Activated gamma-delta T cell treated with anti-CD3 and anti-CD28 coated beads, Interleukin-2, amount 50 U/mL, for 16 hours (primary cell): ENCODE measurements around the gene SMIM41.

Experiments
- DNase-seq: peaks from one replicate; pipeline ENCODE4 v3.0.0-alpha.2; 2020; ENCODE audit warnings: low read depth

The SMIM41 gene

DNA sequence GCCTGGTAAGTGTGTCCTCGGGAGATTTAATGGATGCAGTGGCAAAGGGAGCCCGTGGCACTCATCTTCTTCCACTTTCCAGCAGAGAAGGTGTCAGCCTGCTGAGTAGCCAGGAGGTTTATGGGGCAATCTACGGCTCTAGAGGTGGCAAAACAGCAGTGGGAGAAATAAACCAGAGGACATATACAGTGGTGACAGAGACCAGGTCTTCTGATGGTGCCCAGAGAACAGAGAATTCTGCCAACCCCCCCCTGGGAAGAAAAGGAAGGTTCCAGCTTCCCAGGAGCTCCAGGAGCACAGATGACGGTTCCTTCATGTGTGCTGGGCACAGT, 43.0 kb downstream of the SMIM41 start:
- no peak for DNase-seq

DNA sequence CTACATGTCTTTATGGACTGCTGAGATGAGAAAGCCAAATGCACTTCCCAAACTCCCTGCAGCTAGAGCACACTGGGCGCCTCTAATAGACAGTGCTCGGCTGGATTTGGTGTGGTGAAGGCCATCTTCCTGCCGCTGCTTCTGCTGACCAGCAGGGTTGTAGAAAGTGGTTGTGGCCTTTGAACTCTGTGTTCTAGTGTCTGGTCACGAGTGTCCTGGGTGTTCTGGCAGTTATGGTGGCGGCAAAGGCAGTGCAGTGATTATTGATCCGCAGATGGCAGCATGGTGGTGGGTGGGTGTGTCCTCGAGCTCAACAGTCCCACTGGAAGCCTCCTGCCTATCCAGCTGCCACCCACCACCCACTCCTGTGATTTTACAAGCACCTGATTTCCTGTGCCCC, 43.4 kb downstream of the SMIM41 start:
- DNase-seq = no peak

DNA sequence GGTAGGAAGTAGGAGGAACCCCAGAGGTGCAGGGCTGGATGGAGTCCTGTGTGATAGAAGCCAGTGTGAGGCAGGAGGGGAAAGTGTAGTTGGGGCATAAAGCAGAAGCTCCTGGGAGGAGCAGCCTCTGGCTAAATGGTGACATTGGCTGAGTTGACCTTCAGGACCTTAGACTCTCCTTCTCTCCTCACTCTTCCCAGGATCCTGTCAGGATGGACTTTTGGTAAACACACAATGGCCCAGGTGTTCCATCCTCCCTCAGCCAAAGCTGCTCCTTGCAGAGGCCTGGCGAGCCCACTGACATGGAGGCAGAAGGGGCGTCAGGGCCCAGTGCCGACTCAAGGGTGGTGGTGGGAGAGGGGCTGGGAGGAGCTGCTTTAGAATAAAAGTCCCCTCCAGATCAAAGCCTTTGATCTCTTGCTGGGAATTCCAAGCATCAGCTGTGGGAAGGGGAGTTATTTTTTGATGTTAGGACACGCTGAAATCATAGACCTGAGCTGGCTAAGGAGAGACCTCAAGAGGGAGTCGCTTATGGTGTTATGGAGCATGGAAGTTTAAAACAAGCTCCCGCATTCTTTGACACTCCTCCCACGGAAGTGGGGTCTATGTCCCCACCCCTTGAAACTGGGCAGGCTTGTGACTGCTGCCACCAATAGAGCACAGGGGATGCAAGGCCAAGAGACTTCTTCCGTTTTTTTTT, 44.1 kb downstream of the SMIM41 start:
- no peak for DNase-seq

DNA sequence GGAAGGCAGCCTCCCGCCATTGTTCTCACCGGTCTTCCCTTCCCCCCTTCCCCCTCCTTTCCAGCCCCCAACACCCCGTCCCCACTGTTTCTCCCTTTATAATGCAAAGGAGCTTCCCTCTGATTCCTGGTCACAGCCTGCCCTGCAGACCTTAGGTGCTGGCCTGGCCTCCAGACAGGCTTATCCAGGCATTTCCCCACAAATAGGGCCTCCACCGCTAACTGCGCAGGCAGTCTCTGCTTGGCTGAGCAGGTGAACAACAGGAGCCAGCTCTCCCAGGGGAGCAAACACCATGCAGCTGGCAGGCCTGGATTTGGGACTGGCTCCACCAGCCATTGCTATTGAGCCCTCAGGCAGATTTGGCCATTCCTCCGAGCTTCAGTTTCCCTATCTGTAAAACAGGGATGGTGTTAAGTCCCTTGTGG, 46.0 kb downstream of the SMIM41 start:
- DNase-seq = no peak

DNA sequence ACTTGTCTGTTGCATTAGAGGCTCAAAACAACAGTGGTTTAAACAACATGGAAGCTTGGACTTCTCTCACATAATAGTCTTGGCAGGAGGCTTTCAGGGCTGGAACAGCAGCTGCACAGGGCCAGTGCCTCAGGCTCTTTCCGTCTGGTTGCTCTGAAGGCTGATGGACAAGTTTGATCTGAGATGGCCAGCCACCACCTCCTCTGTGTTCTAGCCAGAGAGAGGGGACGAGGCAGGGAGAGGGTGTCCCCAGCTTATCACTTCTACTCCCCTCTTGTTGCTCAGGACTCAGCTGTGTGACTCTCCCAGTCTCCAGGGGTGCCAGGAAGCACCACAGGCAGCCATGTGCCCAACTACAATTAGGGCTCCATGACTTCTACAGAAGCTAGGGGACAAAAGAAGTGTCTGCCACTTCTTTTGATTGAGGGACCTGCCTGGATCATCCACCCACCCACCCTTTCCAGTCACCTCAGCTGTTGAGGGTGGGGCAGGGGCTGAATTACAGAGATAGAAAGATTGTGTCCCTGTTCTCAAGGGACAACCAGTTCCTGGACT, 46.6 kb downstream of the SMIM41 start:
- DNase-seq = no peak

DNA sequence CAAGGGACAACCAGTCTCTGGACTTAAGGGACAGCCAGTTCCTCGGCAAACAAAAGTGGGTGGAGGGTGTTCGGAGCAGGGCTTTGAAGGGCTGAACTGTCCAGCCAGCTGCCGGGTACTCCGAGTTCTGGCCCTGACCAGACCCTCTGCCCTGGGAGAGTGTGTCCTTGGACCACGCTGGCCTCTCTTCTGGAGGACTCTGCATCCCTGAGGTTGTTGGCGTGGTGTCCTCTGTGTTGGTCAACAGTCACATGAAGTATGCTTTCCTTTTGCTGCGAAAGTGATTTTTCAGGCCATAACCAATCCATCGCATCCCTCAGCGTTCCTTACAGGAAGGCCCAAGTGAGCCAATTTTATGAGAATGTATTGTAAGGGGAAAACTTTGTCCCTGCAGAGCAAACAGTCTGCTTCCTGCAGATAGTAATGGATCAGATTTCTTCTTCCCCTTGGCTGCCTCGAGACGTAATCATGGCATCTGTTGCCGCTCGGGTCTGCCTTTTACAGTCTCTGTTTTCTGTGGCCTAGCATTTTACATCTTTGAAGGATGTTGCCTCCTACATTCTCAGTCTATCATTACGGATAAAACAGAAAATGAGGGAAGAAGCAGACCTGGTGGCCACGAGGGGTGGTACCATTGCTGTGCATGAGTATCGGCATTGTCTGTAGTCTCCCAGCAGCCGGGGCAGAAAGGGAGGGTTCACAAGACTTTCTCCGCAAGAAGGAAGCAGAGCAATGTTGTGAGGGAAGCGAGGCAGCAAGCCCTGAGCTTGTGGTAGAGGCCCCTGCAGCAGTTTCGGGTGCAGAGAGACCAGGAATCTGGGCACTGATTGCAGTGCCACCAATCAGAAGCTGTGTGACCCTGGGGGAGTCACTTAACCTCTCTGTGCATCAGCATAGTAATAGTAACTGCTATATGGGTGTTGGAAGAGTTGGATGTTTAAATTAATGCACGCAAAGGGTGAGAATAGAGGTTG, 47.4 kb downstream of the SMIM41 start:
- DNase-seq = no peak

DNA sequence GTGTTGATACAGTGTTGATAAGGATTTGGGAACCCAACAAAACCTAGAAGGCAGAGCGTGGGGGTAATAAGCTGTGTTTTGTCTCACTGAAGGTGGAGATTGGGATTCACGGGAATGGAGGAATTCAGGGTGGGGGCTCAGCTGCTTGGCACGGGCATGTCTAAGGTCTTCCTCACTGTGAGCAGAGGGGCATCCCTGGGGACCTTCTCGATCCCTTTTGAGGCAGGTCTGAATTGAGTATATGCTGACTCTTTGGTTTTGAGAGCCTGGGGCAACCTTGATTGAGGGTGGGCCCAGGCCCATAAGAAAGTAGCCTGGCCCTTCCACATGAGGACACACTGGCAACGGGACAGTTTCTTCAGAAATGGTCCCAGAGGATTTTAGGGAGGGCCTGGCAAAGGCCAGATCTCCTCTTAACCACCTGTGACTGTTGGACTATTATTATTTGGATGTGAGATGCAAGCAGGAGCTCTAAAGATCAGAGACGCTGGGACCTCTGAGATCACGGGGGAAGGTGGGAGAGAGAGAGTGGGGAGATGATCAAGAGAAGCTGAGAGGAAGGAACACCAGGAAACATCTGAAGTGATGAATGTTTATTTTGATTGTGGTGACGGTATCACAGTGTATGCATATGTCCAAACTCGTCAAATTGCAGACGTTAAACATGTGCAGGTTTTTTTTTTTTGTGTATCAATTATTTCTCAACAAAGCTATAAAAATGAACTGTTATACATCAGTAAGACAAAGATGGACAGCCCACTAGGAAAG, 48.4 kb downstream of the SMIM41 start:
- no peak for DNase-seq

DNA sequence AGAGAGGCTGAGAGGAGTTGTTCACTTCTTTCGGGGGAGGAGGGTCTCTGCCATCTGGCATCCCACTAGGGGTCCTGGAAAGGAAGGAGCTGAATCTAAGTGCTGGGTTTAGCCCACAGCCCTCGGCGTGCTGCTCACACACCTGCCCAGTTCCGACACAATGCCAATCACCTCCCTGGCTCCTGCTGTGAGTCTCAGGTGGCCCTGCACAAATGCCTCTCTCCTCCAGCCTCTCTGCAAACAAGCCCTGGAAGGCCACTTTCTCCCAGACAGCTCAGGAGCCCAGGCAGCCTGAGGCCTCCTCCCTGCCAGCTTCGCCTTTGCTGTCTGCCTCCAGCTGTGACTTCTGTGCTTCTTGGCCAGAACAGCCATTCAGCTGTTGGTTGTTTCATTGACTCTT, 51.2 kb downstream of the SMIM41 start:
- no peak for DNase-seq

DNA sequence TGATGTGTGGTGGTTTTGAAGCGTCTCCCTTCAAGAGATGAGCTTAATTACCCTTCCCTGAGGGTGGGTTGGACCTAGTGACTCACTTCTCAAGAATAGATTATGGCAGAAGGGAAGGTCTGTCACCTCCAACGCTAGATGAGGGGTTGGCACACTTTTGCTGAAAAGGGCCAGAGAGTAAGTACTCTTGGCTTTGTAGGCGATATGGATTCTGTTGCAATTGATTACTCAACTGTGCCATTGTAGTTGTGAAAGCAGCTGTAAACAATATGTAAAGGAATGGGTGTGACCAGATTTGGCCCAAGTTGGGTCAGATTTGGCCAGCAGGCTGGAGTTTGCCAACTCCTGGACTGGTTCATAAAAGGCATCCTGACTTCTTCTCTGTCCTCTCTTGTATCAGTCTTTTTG, 53.3 kb downstream of the SMIM41 start:
- no peak for DNase-seq

DNA sequence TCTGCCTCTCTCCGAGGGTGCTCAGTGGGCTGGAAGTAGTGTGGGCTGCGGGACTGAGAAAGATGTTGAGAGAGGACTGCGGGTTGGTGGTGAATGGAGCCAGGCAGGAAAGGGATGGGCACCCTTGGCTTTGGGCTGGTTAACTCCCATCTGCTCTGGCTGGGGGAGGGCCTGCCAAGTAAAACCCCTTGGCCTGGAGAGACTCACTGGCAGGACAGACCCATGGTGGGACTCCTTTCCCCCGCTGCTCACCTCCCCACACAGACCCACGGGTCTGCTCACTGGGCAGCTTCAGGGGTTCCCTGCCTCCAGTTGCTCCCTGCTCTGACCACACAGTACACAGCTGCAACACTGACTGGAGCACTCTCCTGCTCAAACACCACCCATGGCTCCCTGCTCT, 58.2 kb downstream of the SMIM41 start:
- DNase-seq = no peak

DNA sequence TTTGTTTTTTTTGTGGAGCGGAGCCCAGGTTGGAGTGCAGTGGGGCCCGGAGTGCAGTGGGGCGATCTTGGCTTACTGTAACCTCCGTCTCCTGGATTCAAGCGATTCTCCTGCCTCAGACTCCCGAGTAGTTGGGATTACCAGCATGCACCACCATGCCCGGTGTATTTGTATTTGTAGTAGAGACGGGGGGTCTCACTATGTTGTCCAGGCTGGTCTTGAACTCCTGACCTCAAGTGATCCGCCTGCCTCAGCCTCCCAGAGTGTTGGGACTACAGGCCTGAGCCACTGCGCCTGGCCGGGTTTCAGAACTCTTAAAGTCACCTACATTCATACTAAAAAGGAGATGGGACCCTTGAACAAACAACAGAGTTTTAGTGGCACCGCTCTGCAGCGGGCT, 59.6 kb downstream of the SMIM41 start:
- no peak for DNase-seq

DNA sequence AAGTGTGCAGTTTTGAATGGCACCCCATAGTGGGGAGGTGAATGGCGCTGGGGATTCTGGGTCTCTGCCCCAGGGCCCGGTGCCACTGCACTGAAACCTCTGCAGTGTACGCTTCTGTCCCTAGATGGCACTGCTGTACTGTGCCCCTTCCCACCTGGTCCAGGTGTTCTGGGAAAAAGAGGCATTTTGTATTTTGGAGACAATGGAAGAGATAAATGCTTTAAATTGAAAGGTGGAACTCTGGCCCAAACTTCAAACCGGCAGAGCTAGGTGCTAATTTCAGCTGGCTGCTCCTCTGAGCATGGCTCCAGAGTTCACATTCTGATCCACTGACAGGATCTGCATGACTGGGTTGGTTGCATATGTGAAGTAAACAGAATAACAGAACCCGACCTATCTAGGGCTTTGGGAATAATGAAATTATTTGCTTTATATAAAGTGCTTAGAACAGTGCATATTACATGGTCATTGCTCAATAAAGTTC, 60.1 kb downstream of the SMIM41 start:
- no peak for DNase-seq

DNA sequence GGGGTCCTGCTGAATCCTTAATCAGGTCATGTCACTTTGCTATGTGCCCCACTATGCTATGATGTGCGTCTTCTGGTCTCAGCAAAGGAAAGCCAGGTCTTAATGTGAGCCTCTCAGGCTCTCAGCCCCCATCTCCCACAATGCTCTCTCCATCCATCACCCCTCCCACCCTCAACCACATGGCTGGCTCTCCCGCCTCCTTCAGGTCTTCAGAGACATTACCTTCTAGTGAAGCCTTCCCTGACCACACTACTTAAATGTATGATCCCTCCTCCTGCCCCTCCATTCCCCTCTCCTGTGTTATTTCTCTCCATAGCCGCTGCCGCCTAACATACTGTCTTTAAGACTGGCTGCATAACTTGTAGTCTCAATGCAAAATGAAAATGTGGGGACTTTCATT, 61.8 kb downstream of the SMIM41 start:
- no peak for DNase-seq

DNA sequence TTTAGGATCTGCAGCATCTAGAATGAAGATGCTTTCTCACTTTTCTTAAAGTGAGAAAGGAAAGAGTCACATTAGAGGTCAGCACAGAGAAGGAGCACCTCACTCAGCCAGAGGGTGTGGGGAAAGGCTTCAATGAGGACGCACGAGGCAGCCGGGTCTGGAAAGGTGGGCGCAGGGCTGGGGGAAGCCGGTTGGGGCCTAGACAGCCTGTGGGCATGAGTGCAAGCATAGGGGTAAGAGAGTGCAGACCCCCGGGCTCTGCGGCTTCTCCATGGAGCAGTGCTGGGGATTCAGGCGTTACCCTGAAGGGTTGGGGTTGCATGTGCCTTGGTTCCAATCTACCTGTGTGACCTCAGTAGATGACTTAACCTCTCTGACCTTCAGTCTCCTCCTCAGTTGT, 62.4 kb downstream of the SMIM41 start:
- DNase-seq = no peak

DNA sequence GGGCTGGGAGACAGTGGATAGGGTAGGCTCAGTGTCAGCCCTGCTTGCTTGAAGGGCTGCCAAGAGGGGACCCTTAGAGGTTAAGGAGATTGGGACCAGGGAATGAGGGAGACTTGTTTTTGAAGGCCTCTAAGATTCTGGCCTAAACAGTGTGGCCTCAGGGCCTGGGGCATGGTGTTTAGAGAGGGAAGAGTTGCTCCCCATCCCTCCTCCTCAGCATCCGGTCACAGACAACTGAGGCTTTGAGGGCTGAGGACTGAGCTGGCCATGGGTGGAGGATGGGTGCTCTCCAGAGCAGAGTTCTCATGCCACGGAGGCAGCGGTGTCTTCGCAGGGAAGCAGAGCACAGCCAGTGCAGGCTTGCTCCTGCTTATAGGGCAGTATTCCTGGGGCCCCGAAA, 62.9 kb downstream of the SMIM41 start:
- DNase-seq = no peak

DNA sequence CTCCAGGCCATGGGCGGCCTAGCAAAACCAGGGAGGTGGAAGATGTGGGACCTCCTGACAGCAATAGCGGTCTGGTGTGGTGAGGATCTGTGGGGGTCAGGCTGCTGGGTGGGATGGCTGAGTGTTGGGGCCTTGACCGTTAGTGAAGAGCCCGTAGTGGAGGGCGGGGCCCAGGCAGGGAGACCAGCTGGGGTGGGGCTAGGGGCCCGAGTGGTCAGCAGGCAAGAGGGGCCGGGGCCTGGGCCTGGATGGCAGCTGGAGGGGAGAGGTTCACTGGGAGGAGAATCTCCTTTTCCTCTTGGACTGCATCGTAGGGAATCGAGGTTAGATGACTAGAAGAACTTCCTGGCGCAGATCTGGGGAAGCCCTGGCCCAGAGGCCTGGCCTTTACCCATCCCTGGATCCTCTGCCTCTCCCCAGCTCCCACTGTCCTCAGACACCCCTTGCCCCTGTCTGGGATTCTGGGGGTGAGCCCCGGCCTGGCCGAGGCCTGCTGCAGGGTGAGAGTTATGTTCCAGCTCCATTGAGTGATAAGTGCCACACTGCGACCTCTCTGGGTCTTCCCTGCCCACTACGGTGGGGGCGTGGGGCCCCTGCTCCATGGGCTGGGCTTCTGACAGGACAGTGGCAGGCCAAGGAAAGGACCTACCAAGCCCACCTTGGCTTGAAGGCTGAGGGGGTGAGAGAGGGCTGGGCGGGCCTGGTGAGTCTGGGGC, 65.2 kb downstream of the SMIM41 start:
- DNase-seq = no peak

DNA sequence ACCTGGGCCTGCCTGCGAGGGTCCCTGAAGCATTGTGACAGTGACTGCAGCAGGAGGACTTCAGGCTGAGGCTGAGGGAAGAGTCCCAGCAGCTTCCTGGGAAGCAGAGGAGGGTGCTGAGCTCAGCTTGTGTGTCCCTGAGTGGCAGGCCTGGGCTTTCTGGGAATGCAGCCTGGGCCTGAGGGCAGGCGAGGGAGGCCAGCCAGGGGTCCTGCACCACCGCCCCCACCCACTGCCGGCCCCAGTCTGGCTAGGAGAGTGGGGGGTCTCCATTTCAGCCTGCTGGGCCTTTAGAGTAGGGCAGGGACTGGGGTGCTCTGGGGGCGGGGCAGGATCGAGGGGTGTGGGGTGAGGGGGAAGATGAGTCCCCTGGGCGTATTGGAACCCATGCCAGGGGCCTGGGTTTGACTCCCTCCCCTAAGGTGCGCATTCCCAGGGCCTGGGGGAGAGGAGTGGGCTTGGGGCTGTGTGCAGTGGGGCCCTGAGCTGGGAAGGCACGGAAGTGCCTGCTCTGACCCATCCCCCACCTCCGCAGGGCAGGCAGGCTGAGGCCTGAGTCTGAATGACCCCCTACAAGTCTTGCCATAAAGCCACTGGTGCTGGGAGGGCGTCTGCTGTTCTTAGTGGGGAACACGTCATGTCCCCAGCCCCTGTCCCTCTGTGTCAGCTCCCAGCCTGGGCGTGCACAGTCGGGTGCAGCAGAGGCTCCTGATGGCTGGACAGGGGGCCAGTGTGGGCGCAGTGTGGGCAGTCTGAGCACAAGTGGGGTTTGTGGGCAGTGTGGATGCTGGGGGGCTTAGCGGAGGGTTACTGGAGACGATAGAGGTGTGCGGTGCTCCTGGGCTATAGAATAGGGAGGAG, 66.0 kb downstream of the SMIM41 start:
- no peak for DNase-seq

DNA sequence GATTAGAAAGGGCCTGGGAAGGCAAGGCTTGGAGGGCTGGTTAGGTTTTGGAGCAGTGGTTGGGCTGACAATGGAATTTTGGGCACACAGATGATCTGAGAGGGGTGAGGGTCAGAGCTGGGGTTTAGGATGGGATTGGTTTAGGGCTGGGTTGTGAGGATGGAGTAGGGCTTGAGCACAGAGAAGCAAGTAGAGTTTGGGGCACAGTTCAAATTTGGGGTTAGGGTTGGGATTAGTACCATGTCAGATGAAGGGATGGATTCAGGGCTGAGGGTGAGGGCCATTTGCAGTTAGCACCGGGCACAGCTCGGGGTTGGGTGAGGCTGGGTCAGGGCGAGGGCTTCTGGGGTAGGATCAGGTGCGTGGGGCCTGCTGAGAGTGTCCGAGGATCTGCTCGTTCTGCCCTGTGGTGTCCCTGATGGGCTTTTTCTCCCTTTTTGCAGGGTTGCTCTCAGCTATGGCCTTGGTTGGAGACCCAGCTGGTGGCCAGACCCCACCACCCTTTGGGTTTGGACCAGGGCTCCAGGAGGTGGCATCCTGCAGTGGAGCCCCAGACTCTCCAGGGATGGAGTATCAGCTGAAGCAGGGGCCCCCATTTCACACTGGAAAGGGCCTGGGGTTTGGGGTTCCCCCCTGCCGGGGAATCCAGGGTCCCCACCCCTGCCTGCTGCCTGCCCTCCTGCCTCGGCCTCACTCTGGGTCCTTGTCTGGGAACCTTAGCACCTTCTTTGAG, 66.8 kb downstream of the SMIM41 start:
- no peak for DNase-seq

DNA sequence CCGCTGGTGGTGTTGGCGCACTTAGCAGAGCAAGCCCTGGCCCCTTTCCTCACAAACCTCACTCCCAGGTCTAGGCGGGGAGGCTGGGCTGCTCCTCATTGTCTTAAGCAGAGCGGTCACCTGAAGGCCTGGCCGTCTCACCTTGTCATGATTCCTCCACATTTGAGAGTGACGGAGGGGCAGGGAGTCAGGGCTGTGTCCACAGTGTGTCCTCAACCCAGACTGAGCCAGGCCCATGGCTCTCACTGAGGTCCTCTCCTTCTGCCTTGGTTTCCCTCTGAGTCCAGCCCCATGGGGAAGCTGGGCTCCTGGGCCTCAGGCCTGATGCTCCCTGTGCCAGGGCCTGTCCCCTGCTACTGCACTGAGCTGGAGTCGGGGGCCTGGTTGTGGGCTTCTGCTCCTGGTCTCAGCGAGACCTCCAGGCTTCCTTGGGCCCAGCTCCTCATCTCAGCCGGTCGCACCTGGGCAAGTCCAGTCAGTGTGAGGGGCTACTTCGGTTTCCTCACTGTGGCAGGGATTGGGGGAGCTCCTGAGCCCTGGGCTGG, 67.4 kb downstream of the SMIM41 start:
- DNase-seq = no peak
